GM12872 (cell line): ENCODE results near the gene TMC8.

Source experiments
- CTCF ChIP-seq: IDR thresholded peaks from 3 replicates; pipeline ENCODE4 v1.5.1; 2011; ENCODE audit warnings: low read depth, mild to moderate bottlenecking, low read length, moderate library complexity; ENCODE audit not compliant: insufficient read depth

The TMC8 gene

DNA sequence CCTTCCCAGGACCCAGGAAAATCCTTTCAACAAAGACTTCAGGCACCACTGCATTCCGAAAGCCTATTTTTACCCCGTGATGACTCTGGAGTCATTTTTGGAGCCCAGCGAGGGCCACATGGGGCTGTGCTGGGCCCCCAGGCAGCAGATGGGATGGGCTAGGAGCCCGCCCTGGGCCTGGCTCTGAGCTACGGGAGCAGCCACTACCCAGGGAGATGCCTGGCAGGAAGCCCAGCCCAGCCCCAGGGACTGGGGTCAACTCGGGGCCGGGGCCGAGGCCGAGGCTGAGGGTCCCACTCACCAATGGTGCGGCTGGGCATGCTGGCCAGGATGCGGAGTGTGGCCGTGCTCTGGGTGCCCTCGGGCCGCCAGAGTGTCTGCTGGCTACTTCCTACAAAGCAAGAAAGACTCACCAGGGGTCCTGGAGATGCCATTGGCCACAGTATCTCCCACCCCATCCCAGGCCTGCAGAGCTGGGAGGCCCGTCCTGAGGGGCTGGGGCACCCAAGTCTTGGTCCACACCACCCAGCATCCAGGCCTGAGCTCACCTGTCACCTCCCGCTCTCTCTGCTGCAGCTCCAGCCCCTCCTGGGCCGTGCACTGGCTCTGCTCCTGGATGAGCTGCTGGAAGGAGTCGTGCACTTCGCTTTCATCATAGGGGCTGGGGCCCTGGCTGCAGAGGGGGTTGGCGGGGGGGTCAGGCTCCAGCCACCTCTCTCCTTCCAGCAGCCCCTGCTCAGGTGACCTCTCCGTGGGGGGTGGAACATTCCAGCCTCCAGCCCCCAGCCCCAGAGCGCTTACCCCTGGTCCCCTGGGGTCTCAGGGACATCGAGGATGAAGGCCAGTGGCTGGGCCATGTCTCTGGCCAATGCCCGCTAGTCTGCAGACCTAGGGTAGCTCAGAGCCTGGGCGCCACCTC is 4.3 kb upstream of the TMC8 start:
- TF ChIP-seq CTCF = no peak

DNA sequence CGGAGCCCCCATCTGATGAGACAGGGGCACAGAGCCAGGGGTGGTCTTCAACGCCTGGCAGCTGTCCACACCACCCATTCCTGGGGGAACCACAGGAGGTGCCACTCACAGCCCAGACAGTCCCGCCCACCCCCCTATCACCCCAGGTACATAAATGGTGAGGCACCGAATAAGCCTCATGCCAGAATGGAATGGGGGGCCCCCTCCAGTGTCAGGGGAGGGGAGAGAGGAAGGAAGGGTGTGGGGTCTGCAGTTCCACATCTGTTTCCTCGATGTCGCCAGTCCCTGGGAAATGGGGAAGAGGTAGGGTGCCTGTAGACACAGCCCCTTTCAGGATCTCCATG is 3.7 kb upstream of the TMC8 start:
- no peak for TF ChIP-seq CTCF

GRCh38 chr17:78127239-78127887 is 3.2 kb upstream of the TMC8 start:
- no peak for TF ChIP-seq CTCF

GRCh38 chr17:78127888-78128550 is 2.6 kb upstream of the TMC8 start:
- no peak for TF ChIP-seq CTCF

- TF ChIP-seq CTCF = no peak
These were observed 1.8 kb upstream of the TMC8 start, which contains the start of gene TMC6 for GRCh38 chr17:78128551-78129350. Gene TMC6 (minus strand): TSS chr17:78128755. CDS start chr17:78126832, 1,923 bp downstream.

DNA sequence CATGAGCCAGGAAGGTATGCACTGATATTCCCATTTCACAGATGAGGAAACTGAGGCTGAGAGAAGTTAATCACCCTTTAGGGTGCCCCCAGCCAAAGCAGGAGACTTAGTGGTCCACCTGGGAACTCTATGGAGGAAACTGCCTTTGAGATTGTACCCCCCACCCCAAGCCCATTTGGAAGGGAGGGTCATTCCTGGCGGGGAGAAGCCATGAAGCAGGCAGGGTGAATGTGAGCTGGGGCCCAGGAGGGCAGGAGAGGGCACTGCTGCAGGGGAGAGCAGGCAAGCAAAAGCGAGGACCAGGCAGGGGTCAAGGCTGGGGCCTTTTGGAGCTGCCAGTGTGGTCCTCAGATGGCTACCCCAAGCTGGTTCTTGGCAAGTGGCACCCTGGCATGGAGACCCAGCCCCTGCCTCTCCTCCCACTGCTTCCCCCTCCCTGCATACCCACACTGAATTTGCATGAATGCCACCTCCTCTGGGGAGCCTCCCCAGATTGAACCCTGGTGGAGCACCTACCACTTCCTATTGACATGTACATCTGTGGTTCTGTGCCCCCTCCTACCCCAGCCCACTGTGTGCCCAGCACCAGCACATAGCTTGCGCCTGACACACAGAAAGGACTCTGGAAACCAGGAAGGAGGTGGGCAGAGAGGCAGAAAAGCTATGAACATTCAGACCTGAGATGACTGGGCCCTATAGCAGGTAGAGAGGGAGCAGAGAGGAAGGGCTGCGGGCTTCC is 1.1 kb upstream of the TMC8 start:
- TF ChIP-seq CTCF = no peak
